GM12878 (cell line): ENCODE results near the gene ZNF350. TPM values are rescaled to one million over a fixed set of nuclear protein-coding genes. Genes with fewer than 3 reads are reported as not detected.

Experiments
- ATAC-seq: fragments of 200-7000 bp; cut with Tn5 transposase; 3 replicates; pipeline ENCODE4 v1.9.1; 2020; ENCODE audit warnings: mild to moderate bottlenecking, moderate library complexity
- BruUV-seq: library from RNA; stranded (reverse); fragments of 400-500 nt; replicated peaks from 2 replicates; lab custom pipeline; 2021; lab: Mats Ljungman, UMichigan
- CTCF ChIA-PET: fragments of 300-600 bp; sonication (Branson Sonifier 250); formaldehyde crosslinking; extraction: SDS; loops from one replicate; lab custom pipeline; 2021; ENCODE audit warnings: inconsistent platforms; lab: Yijun Ruan, JAX
- POLR2A ChIA-PET: fragments of 350-600 bp; formaldehyde crosslinking; extraction: SDS; loops from one replicate; lab custom pipeline; 2021; ENCODE audit warnings: inconsistent platforms; lab: Charles Lee
- RAD21 ChIA-PET: fragments of 300-600 bp; sonication (Branson Sonifier 250); formaldehyde crosslinking; loops from one replicate; lab custom pipeline; 2023; ENCODE audit warnings: antibody characterized with exemption; ENCODE audit not compliant: unreplicated experiment; lab: Charles Lee
- SMC1A ChIA-PET: fragments of 300-600 bp; sonication (Branson Sonifier 250); formaldehyde crosslinking; loops from one replicate; lab custom pipeline; 2023; ENCODE audit not compliant: unreplicated experiment, uncharacterized antibody; lab: Charles Lee
- DNase-seq: peaks from one replicate; pipeline ENCODE4 v3.0.0-alpha.2; 2011; ENCODE audit warnings: low read depth, low spot score
- FAIRE-seq: peaks from 3 replicates; lab custom pipeline; 2011; peaks lifted over from hg19 to GRCh38; lab: Jason Lieb, UNC
- H2AFZ ChIP-seq: 2 replicates; pipeline ENCODE4 v1.6.0; 2011; ENCODE audit warnings: low read depth, low read length, control low read depth; ENCODE audit not compliant: control insufficient read depth
- H3K27ac ChIP-seq: 2 replicates; pipeline ENCODE4 v1.5.1; 2011; ENCODE audit warnings: control low read depth; ENCODE audit not compliant: control insufficient read depth, insufficient read depth
- H3K27me3 ChIP-seq, 2 experiments: replicated peaks in 1 of 2; 2 replicates each; pipeline versions ENCODE4 v1.6.0 to v1.6.1; 2011; ENCODE audit warnings: low read length in 1 of 2; ENCODE audit not compliant: control insufficient read depth in 2 of 2, insufficient read depth in 2 of 2
- H3K36me3 ChIP-seq, 2 experiments: 2 replicates each; pipeline ENCODE4 v1.5.1; 2011; ENCODE audit warnings: low read length in 1 of 2; ENCODE audit not compliant: control insufficient read depth in 2 of 2, insufficient read depth in 2 of 2
- H3K4me1 ChIP-seq: 2 replicates; pipeline ENCODE4 v1.6.1; 2011; ENCODE audit warnings: mild to moderate bottlenecking, low read length, moderate library complexity, mixed read lengths; ENCODE audit not compliant: control insufficient read depth, insufficient read depth
- H3K4me2 ChIP-seq: 2 replicates; pipeline ENCODE4 v1.6.0; 2011; ENCODE audit warnings: control low read depth; ENCODE audit not compliant: control insufficient read depth, insufficient read depth
- H3K4me3 ChIP-seq: fragments of 200-600 bp; sonication (generic); 2 replicates; pipeline ENCODE4 v1.5.1; 2016
- H3K79me2 ChIP-seq: 2 replicates; pipeline ENCODE4 v1.6.0; 2011; ENCODE audit warnings: low read length; ENCODE audit not compliant: control insufficient read depth, insufficient read depth
- H3K9ac ChIP-seq: 2 replicates; pipeline ENCODE4 v1.8.0; 2011; ENCODE audit warnings: low read length, control low read depth, mixed read lengths; ENCODE audit not compliant: control insufficient read depth, insufficient read depth
- H3K9me3 ChIP-seq: replicated peaks from 3 replicates; pipeline ENCODE4 v1.5.1; 2011; ENCODE audit warnings: mild to moderate bottlenecking, low read length; ENCODE audit not compliant: control insufficient read depth, insufficient read depth
- H4K20me1 ChIP-seq: 2 replicates; pipeline ENCODE4 v1.6.0; 2011; ENCODE audit not compliant: control insufficient read depth, insufficient read depth
- CHD1 ChIP-seq: IDR thresholded peaks from 2 replicates; pipeline ENCODE4 v1.6.1; 2012; ENCODE audit warnings: low read depth, low read length, improper control_type of control experiment
- HCFC1 ChIP-seq: fragments of 150-350 bp; IDR thresholded peaks from 2 replicates; pipeline ENCODE4 v1.6.1; 2014; ENCODE audit warnings: low read length
- IKZF2 ChIP-seq, 2 experiments: fragments of 450-650 bp; IDR thresholded peaks; 2 replicates each; pipeline ENCODE4 v1.6.1; 2017; ENCODE audit warnings: mild to moderate bottlenecking in 2 of 2, moderate library complexity in 2 of 2
- SREBF2 ChIP-seq: IDR thresholded peaks from 2 replicates; pipeline ENCODE4 v1.6.1; 2012; ENCODE audit warnings: mild to moderate bottlenecking, low read length
- YY1 ChIP-seq: IDR thresholded peaks from 2 replicates; pipeline ENCODE4 v1.6.1; 2011; ENCODE audit warnings: low read depth, mild to moderate bottlenecking, low read length
- WGBS: methylation state at CpG from one replicate; pipeline ENCODE4 v1.1.6; 2016; ENCODE audit warnings: low lambda C conversion rate; ENCODE audit not compliant: insufficient replicate concordance, insufficient coverage; ENCODE audit errors: missing lambda C conversion rate; 5-methylcytosine and 5-hydroxymethylcytosine counted together
- in situ Hi-C: fragments of 300-500 bp; cut with MboI; formaldehyde crosslinking; loops from 9 replicates; pipeline ENCODE4 v1.14.3; 2018; ENCODE audit warnings: mixed read lengths
- intact Hi-C: fragments of 100-400 bp; cut with micrococcal nuclease; formaldehyde crosslinking; loops from one replicate; pipeline ENCODE4 v1.14.2; 2022; ENCODE audit not compliant: unreplicated experiment
- polyA plus RNA-seq, 11 experiments: library from polyadenylated mRNA; depleted of rRNA in 4 of 11; unstranded in 6 of 11; stranded (reverse) in 5 of 11; fragments of >200 nt; fragmentation: Nextera tagmentation in 4 of 11; fragmentation: Illumina TruSeq in 1 of 11; extraction: Ambion mirVana in 4 of 11; extraction: Trizol in 1 of 11; gene quantifications; 1 replicate in 1 of 11; 2 replicates in 10 of 11; pipeline versions ENCODE4 v1.2.1 to v1.2.3, GENCODE V29; 2011 to 2016; ENCODE audit warnings: inconsistent platforms in 2 of 11, missing spikeins in 2 of 11, low read depth in 1 of 11
- total RNA-seq, 4 experiments: library from RNA; depleted of rRNA in 3 of 4; stranded (reverse); fragments of >200 nt in 3 of 4; fragmentation: Illumina TruSeq in 1 of 4; extraction: Trizol in 1 of 4; gene quantifications; 2 replicates each; pipeline versions ENCODE4 v1.2.1 to v1.2.3, GENCODE V29; 2013 to 2021

Gene ZNF350
- total and polyA plus RNA-seq, 10 of the 15 experiments (the other 5 are each of a cell fraction or from before 2014, with no cell fraction given), result 6.4 to 11.8 (median 10.0) TPM

DNA sequence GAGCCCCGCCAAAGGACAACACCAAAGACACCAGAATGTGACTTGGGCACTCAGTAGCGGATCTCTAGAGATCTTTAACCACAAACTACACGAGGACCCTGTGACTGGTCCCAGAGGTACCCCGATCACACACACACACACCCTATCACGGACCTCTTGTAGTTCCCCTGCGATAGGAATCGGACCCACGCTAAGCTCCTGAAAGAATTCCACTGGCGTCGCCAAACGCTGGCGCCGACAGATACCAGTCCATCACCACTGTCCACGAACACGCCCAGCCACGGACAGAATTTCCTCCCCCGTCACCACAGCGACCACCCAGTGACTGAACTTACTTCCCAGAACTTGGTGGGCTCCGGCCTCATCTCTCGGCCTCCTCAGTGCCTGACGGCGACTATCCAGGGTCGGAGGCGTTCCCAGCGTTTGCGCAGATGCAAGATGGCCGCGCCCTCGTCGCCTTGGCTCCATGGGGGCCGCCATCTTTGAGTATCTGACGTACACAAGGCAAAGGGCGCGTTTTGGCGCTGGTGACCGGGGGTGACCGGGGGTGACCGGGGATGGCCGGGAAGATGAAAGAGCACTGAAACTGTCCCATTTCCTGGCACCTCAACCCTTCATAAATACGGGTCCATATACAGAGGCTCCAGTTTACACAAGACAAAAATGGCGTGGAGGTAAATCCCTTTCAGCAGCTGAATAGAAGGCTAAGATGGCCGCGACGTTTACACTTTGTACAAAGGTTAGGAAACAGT is 21.3 kb upstream of the ZNF350 start, which contains the start of gene ZNF615 (continued):
- TF ChIP-seq HCFC1, result peak; percentile 89
- peak; percentile 100 for TF ChIP-seq YY1
- TF ChIP-seq SREBF2, result 0 out of 2 replicates have a peak, but pooled peaks have one; percentile 21

GRCh38 chr19:52007451-52007805 is 20.8 kb upstream of the ZNF350 start:
- in situ Hi-C loops, result no loop called here
- TSS peak; percentile 81 for BruUV-seq
- POLR2A ChIA-PET, result no interaction called here
- H3K4me1 ChIP-seq, result no peaks in the 10 kb centered on the region; the same call in 1 of the 2 replicates
- H3K4me2 ChIP-seq, result peak overlapping the region; percentile 86
- peak; percentile 33 for ATAC-seq
- CTCF ChIA-PET, result no interaction called here
- peak overlapping the region; percentile 100 for H2AFZ ChIP-seq
- peak overlapping the region; percentile 90; the same call in 1 of the 2 replicates for H3K27ac ChIP-seq
- H3K27me3 ChIP-seq, result no peaks in the 10 kb centered on the region
- H3K36me3 ChIP-seq, result peaks cover 0 to 2% of the 10 kb centered on the region in 2 experiments; a peak in 1 of 4 replicates
- H4K20me1 ChIP-seq, result no peaks in the 10 kb centered on the region
- RAD21 ChIA-PET, result no interaction called here
- WGBS, result 48% methylated on average over 9 of the region's 9 CpGs
- peaks cover 12% of the 10 kb centered on the region for H3K9me3 ChIP-seq
- TF ChIP-seq IKZF2 (IDR thresholded peaks at IDR 0.05) (0 out of 4 replicates have a peak, but pooled peaks of 1 of the 2 experiments have one; percentile 24), CHD1 (no peak)
- no peak for FAIRE-seq
- peak overlapping the region; percentile 77 for H3K4me3 ChIP-seq
- intact Hi-C loops, result no loop called here
- H3K9ac ChIP-seq, result peak overlapping the region; percentile 88
- no peak for DNase-seq
- H3K79me2 ChIP-seq, result peaks cover 4% of the 10 kb centered on the region; the same call in 1 of the 2 replicates
- SMC1A ChIA-PET, result no interaction called here
